BJ (cell line): ENCODE results near the gene UNC80. TPM values are rescaled to one million over a fixed set of nuclear protein-coding genes. Genes with fewer than 3 reads are reported as not detected.

Experiments used
- CTCF ChIA-PET: fragments of 350-600 bp; formaldehyde crosslinking; extraction: SDS; loops from one replicate; lab custom pipeline; 2021; ENCODE audit warnings: antibody characterized with exemption, inconsistent platforms; lab: Yijun Ruan, JAX
- POLR2A ChIA-PET: fragments of 300-600 bp; sonication (Branson Sonifier 250); formaldehyde crosslinking; extraction: SDS; loops from one replicate; lab custom pipeline; 2021; ENCODE audit warnings: antibody characterized with exemption; lab: Charles Lee
- DNase-seq: peaks from one replicate; pipeline ENCODE4 v3.0.0-alpha.2; 2011; ENCODE audit warnings: low read depth
- H3K27me3 ChIP-seq: 2 replicates; pipeline ENCODE4 v1.6.0; 2011; ENCODE audit warnings: low read length; ENCODE audit not compliant: control insufficient read depth, insufficient read depth
- H3K36me3 ChIP-seq: 2 replicates; pipeline ENCODE4 v1.5.1; 2011; ENCODE audit warnings: low read length; ENCODE audit not compliant: control insufficient read depth, insufficient read depth
- H3K4me3 ChIP-seq: 2 replicates; pipeline ENCODE4 v1.5.1; 2011; ENCODE audit warnings: low read depth, mild to moderate bottlenecking, control low read depth, low read length
- polyA plus RNA-seq: library from polyadenylated mRNA; depleted of rRNA; stranded (reverse); fragments of >200 nt; gene quantifications from 2 replicates; pipeline ENCODE4 v1.2.3, GENCODE V29; 2011
- TF ChIP-seq, protein P1 (sequence below): IDR thresholded peaks from 2 replicates; pipeline ENCODE4 v1.5.1; 2011; ENCODE audit warnings: low read depth, mild to moderate bottlenecking, control low read depth, inconsistent platforms, low read length, moderate library complexity; ENCODE audit not compliant: insufficient read depth

UNC80 gene
- polyA plus RNA-seq, 1 experiment: not detected

DNA sequence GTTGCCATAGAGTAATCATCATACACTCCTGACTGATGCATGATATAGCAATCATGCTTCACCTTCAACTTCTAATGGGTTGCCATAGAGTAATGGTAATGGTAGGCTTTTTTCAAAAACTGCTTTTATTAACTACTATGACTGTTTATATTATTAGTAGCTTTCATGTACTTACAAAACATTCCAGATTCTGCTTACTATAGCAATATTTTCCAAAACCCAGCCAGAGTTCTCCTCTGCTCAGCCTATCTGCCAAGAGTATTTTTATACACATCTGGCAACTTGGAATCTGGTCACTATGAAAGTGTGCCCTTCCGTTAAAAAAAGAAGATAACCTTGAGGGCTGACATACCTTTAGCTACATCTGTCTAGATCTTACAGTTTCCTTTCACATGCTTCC lies 5.0 kb upstream of the UNC80 start:
- TF ChIP-seq, protein P1, sequence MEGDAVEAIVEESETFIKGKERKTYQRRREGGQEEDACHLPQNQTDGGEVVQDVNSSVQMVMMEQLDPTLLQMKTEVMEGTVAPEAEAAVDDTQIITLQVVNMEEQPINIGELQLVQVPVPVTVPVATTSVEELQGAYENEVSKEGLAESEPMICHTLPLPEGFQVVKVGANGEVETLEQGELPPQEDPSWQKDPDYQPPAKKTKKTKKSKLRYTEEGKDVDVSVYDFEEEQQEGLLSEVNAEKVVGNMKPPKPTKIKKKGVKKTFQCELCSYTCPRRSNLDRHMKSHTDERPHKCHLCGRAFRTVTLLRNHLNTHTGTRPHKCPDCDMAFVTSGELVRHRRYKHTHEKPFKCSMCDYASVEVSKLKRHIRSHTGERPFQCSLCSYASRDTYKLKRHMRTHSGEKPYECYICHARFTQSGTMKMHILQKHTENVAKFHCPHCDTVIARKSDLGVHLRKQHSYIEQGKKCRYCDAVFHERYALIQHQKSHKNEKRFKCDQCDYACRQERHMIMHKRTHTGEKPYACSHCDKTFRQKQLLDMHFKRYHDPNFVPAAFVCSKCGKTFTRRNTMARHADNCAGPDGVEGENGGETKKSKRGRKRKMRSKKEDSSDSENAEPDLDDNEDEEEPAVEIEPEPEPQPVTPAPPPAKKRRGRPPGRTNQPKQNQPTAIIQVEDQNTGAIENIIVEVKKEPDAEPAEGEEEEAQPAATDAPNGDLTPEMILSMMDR: no peak
- ChIA-PET CTCF (no interaction called here), POLR2A (no interaction called here)
- H3K36me3 ChIP-seq: no peaks in the 10 kb centered on the region
- no peak overlapping the region for H3K4me3 ChIP-seq
- no peaks in the 10 kb centered on the region for H3K27me3 ChIP-seq
- no peak for DNase-seq

GRCh38 chr2:209767316-209767715 lies 4.3 kb upstream of the UNC80 start:
- CTCF ChIA-PET: no interaction called here
- DNase-seq: no peak
- no peaks in the 10 kb centered on the region for H3K27me3 ChIP-seq

GRCh38 chr2:209768557-209768956 lies 3.1 kb upstream of the UNC80 start:
- no peaks in the 10 kb centered on the region for H3K36me3 ChIP-seq
- TF ChIP-seq, protein P1: no peak
- CTCF ChIA-PET: no interaction called here
- no peaks in the 10 kb centered on the region for H3K27me3 ChIP-seq
- no peak overlapping the region for H3K4me3 ChIP-seq
- DNase-seq: no peak
- POLR2A ChIA-PET: no interaction called here

More at GRCh38 chr2:209767316-209767715, 4.3 kb upstream of the UNC80 start:
- POLR2A ChIA-PET: no interaction called here
- Histone ChIP-seq H3K4me3 (no peak overlapping the region), H3K36me3 (no peaks in the 10 kb centered on the region)
- TF ChIP-seq, protein P1: no peak

- POLR2A ChIA-PET: no interaction called here
Observed at GRCh38 chr2:209772290-209772685, 656 bp downstream of the UNC80 start.

GRCh38 chr2:209773377-209773776 lies 1.7 kb downstream of the UNC80 start:
- CTCF ChIA-PET: no interaction called here
- DNase-seq: no peak
- POLR2A ChIA-PET: no interaction called here
- Histone ChIP-seq H3K4me3 (no peak overlapping the region), H3K36me3 (no peaks in the 10 kb centered on the region), H3K27me3 (no peaks in the 10 kb centered on the region)
- TF ChIP-seq, protein P1: no peak

More at GRCh38 chr2:209772290-209772685, 656 bp downstream of the UNC80 start:
- Histone ChIP-seq H3K36me3 (no peaks in the 10 kb centered on the region), H3K4me3 (no peak overlapping the region), H3K27me3 (no peaks in the 10 kb centered on the region)
- CTCF ChIA-PET: no interaction called here
- TF ChIP-seq, protein P1: no peak
- no peak for DNase-seq
